AG10803 (cell line): ENCODE data around the gene RAX2.

Experiments
- DNase-seq: peaks from one replicate; pipeline ENCODE4 v3.0.0; 2010; ENCODE audit warnings: low read depth
- H3K4me3 ChIP-seq: 2 replicates; pipeline ENCODE4 v1.5.1; 2011; ENCODE audit warnings: mild to moderate bottlenecking, low read length, control low read depth
- CTCF ChIP-seq: conservative IDR thresholded peaks from 2 replicates; pipeline ENCODE4 v1.5.1; 2011; ENCODE audit warnings: mild to moderate bottlenecking, low read length, control low read depth, inconsistent platforms

RAX2 gene

DNA sequence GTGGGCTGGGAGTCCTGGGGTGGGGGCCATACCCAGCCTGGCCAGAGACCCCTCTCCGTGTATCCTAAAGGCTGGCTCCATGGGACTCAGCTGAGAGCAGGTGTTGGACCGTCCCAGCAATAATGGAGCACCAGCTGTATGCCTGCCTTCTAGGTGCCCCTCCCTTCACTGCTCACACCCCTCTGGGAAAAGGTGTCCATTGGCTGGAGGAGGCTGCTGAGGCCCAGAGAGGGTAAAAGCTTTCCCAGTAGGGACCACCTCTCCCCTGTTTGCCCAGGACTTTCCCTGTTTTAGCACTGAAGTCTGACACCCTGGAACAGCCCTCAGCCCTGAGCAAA lies 3.3 kb upstream of the RAX2 start:
- H3K4me3 ChIP-seq: no peak overlapping the region
- DNase-seq: no peak
- no peak for TF ChIP-seq CTCF

DNA sequence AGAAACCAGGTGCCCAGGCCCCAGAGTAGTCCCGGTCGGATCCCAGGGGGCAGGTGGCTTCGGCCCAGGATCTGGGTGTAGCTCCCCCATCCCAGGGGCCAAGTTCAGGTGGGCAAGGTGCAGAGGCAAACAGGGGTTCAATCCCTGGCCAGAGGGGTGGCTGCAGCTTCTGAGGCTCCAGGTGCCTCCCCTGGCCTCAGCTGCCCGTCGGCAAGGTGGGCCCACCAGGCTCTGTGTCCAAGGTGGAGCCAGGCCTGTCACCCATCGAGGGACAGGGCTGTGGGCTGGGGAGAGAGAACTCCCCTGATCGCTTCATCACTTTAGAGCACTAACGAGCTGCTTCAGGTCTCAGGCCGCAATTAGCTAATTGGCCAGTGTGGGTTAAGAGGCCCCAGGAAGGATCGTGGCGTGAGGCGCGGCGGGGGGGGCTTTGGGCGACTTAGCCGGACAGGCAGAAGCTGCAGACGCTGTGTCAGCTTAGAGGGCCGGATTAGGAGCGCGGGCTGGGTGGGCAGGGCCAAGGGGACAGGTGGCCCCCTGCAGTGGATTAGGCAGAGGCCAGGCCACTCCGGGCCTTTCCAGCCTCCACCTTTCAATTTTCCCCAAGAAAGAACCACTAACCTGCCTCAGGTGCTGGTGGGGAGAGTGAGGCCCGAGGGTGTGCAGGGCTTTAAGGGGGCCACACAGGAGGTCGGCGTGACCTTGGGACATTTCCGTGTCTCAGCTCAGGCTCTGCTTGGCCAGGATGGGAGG lies 2.8 kb upstream of the RAX2 start:
- H3K4me3 ChIP-seq: no peak overlapping the region
- no peak for TF ChIP-seq CTCF
- no peak for DNase-seq

DNA sequence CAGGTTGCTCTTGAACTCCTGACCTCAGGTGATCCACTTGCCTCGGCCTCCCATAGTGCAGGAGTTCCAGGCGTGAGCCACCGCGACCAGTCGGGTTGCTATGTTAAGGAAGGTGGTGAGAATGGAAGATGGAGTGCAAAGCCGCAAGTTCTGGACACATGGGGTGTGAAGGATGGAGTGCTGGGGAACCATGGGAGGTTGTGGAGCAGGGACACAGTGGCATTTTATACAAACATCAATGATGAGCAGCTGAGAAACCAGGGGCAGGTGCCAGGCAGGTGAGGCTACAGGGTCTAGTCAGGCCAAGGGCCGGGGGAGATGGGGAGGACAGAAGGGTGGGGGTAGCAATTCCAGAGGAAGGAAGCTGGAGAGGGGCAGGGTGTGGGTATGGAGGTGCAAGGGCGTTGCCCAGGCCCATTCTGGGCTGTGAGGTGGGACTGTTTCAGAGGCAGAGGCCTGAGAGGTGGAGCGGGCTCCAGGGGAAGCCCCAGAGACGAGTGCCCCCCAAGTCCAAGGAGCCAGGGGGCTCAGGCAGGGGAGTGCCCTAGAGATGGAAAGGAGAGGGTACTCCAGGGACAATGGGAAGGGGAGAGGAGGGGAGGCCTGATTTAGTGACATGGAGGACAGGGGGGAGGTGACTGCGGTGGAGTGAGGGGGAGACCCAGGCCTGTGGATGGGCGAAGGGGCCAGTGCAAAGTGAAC lies 1.9 kb upstream of the RAX2 start:
- no peak overlapping the region for H3K4me3 ChIP-seq
- TF ChIP-seq CTCF: no peak
- no peak for DNase-seq

GRCh38 chr19:3771000-3771905 lies 775 bp downstream of the RAX2 start:
- no peak overlapping the region for H3K4me3 ChIP-seq
- no peak for DNase-seq
- no peak for TF ChIP-seq CTCF

- no peak for DNase-seq
Observed at GRCh38 chr19:3770136-3770999, 1.7 kb downstream of the RAX2 start.

More at GRCh38 chr19:3770136-3770999, 1.7 kb downstream of the RAX2 start:
- H3K4me3 ChIP-seq: no peak overlapping the region
- TF ChIP-seq CTCF: no peak
